ENCODE data around the gene HECTD2.
"Not testable (repeated sequence)": the region's sequence is repeated elsewhere in the genome, so short reads cannot be mapped to it uniquely, and the experiment has no call there.

Gene HECTD2

DNA sequence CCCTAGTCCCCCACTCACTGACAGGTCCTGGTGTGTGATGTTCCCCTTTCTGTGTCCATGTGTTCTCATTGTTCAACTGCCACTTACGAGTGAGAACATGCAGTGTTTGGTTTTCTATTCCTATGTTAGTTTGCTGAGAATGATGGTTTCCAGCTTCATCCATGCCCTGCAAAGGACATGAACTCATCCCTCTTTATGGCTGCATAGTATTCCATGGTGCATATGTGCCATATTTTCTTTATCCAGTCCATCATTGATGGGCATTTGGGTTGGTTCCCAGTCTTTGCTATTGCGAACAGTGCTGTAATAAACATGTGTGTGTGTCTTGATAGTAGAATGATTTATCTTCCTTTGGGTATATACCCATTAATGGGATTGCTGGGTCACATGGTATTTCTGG, 28.1 kb downstream of the HECTD2 start:
- WGBS, result 88% methylated on average over 2 of the region's 2 CpGs
- H3K9ac ChIP-seq (ENCODE audit: low read depth, low read length); H3K4me1 ChIP-seq (ENCODE audit: insufficient read depth, low read length); H3K27ac ChIP-seq (ENCODE audit: low read depth, low read length); H3K27me3 ChIP-seq (ENCODE audit: insufficient read depth, low read length); H3K9me3 ChIP-seq (ENCODE audit: insufficient read depth, low read depth, low read length); H3K4me3 ChIP-seq (ENCODE audit: low read length): not testable (repeated sequence)
- H3K36me3 ChIP-seq (ENCODE audit: insufficient read depth, low read length), result peaks cover 11% of the 10 kb centered on the region; the same call in 1 of the 2 replicates

DNA sequence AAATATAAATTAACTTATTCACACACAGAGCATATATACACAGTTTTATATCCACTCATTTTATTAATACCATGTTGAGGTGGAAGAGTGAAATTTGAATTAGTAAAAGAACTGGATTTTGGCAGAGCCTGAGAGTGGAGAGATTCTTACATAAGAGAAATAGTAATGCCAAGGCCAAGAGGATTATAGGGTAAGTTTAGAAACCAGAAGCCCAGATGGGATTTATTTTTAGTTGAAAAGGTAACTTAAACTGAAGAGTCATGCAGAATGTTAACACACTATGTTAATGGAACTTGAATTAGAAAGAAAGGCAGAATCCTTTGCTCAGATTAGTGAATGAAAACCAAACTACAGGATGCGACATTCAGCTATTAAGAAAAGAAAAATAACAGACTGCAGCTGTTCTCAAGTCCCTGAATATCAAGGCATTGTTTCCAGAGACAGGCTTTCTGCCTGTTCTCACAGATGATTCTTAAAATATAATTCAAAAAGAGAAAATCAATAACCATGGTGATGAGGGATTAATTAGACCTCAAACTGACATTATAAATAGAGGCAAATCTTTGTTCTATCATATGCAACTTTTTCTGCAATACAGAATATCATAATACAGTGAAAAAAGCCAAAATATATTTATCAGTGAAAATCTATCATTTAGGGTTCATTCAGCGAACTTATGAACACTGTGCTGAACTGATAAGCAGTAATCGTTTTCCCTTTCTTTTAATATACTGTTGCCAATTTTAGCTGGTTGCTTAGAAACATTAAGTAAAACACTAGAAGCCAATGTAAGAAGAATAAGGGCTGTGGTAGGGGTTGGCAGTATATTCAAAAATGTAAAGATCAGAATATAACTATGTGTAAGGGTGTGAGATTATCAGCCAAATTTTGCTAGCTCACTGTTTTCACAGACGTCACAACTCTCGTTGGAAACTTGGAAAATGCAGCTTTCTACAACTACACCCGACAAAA, 34.4 kb downstream of the HECTD2 start:
- Histone ChIP-seq H3K9ac (ENCODE audit: low read depth, low read length) (no peak overlapping the region), H3K27ac (ENCODE audit: low read depth, low read length) (no peak overlapping the region), H3K27me3 (ENCODE audit: insufficient read depth, low read length) (no peaks in the 10 kb centered on the region), H3K36me3 (ENCODE audit: insufficient read depth, low read length) (peaks cover 7% of the 10 kb centered on the region; the same call in 1 of the 2 replicates), H3K4me3 (ENCODE audit: low read length) (no peak overlapping the region), H3K9me3 (ENCODE audit: insufficient read depth, low read depth, low read length) (peaks cover 8% of the 10 kb centered on the region; the same call in 1 of the 2 replicates), H3K4me1 (ENCODE audit: insufficient read depth, low read length) (peaks cover 10% of the 10 kb centered on the region; the same call in 1 of the 2 replicates)
- WGBS, result 98% methylated on average over 6 of the region's 6 CpGs

DNA sequence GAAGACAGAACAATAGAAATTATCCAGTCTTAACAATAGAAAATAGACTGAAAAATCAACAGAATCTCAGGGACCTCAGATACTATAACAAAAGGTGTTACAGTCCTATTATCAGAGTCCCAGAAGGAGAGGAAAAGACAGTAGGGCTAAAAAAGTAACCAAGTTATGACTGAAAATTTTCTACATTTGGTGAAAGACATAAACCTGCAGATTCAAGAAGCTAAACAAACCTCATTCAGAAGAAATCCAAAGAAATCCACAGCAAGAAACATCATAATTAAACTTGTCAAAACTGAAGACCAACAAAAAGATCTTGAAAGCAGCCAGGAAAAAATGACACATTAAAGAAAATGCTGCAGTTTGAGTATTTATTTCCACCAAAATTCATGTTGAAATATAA, 41.9 kb downstream of the HECTD2 start:
- Histone ChIP-seq H3K4me3 (ENCODE audit: low read length) (no peak overlapping the region), H3K9ac (ENCODE audit: low read depth, low read length) (no peak overlapping the region), H3K9me3 (ENCODE audit: insufficient read depth, low read depth, low read length) (peaks cover 29% of the 10 kb centered on the region), H3K27me3 (ENCODE audit: insufficient read depth, low read length) (no peaks in the 10 kb centered on the region), H3K27ac (ENCODE audit: low read depth, low read length) (no peak overlapping the region), H3K4me1 (ENCODE audit: insufficient read depth, low read length) (no peaks in the 10 kb centered on the region), H3K36me3 (ENCODE audit: insufficient read depth, low read length) (no peaks in the 10 kb centered on the region)

DNA sequence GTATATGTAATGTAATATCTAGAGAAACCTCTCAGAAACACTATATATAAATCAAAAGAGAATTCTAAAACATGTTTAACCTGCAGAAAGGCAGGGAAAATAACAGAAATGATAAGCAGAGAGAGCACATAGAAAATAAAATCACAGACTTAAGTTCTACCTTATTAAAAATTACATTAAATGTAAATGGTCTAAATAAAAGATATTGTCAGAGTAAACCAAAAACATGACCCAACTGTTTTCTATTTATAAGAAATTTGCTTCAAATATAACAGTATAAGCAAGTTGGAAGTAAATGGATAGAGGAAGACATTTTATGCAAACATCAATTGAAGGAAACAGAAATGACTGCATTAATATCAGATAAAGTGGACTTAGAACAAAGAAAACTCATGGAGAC, 43.4 kb downstream of the HECTD2 start:
- Histone ChIP-seq H3K4me1 (ENCODE audit: insufficient read depth, low read length) (no peaks in the 10 kb centered on the region), H3K9me3 (ENCODE audit: insufficient read depth, low read depth, low read length) (peaks cover 29% of the 10 kb centered on the region)

DNA sequence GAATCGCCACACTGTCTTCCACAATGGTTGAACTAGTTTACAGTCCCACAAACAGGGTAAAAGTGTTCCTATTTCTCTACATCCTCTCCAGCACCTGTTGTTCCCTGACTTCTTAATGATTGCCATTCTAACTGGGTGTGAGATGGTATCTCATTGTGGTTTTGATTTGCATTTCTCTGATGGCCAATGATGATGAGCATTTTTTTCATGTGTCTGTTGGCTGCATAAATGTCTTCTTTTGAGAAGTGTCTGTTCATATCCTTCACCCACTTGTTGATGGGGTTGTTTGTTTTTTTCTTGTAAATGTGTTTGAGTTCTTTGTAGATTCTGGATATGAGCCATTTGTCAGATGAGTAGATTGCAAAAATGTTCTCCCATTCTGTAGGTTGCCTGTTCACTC, 45.0 kb downstream of the HECTD2 start:
- H3K9ac ChIP-seq (ENCODE audit: low read depth, low read length); H3K27ac ChIP-seq (ENCODE audit: low read depth, low read length); H3K4me1 ChIP-seq (ENCODE audit: insufficient read depth, low read length); H3K27me3 ChIP-seq (ENCODE audit: insufficient read depth, low read length); H3K4me3 ChIP-seq (ENCODE audit: low read length); H3K36me3 ChIP-seq (ENCODE audit: insufficient read depth, low read length): not testable (repeated sequence)
- 100% methylated on average over 1 of the region's 1 CpG for WGBS
- peaks cover 25% of the 10 kb centered on the region for H3K9me3 ChIP-seq (ENCODE audit: insufficient read depth, low read depth, low read length)

More for the DNA sequence above, 43.4 kb downstream of the HECTD2 start:
- Histone ChIP-seq H3K27ac (ENCODE audit: low read depth, low read length) (no peak overlapping the region), H3K27me3 (ENCODE audit: insufficient read depth, low read length) (no peaks in the 10 kb centered on the region), H3K4me3 (ENCODE audit: low read length) (no peak overlapping the region), H3K9ac (ENCODE audit: low read depth, low read length) (no peak overlapping the region), H3K36me3 (ENCODE audit: insufficient read depth, low read length) (no peaks in the 10 kb centered on the region)

DNA sequence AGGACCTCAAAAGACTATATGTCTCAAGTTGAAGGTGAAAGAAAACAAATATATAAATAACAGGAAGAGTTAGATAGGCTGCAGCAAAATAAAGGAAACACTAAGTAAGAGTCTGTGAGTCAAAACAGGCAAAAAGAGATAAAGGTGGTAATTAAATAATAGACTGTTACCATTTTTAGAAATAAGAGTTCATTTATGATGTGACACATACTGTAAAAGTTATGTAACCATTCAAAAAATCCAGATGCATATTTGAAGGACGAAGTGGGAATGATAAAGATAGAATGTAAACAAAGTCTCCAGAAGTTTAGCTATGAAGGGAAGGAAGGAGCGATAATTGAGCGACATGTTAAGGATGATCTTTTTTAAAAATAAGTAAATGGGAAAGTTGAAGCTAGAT, 50.5 kb downstream of the HECTD2 start:
- Histone ChIP-seq H3K27ac (ENCODE audit: low read depth, low read length) (no peak overlapping the region), H3K9ac (ENCODE audit: low read depth, low read length) (no peak overlapping the region), H3K4me1 (ENCODE audit: insufficient read depth, low read length) (no peaks in the 10 kb centered on the region), H3K27me3 (ENCODE audit: insufficient read depth, low read length) (no peaks in the 10 kb centered on the region), H3K4me3 (ENCODE audit: low read length) (no peak overlapping the region), H3K36me3 (ENCODE audit: insufficient read depth, low read length) (peaks cover 47% of the 10 kb centered on the region), H3K9me3 (ENCODE audit: insufficient read depth, low read depth, low read length) (peaks cover 3% of the 10 kb centered on the region; the same call in 1 of the 2 replicates)
- 94% methylated on average over 3 of the region's 3 CpGs for WGBS

DNA sequence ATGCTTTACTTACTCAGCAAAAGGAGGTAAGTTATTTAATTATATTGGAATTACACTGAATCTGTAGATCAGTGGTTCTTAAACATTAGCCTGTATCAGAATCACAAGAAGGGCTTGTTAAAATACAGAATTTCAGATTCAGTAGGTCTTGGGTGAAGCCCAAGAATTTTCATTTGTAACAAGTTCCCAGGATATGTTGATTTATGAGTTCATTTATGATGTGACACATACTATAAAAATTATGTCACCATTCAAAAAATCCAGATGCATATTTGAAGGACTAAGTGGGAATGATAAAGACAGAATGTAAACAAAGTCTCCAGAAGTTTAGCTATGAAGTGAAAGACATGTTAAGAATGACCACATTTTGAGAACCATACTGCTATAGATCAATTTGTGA, 52.3 kb downstream of the HECTD2 start:
- Histone ChIP-seq H3K4me3 (ENCODE audit: low read length) (no peak overlapping the region), H3K27ac (ENCODE audit: low read depth, low read length) (no peak overlapping the region), H3K36me3 (ENCODE audit: insufficient read depth, low read length) (peaks cover 62% of the 10 kb centered on the region), H3K9ac (ENCODE audit: low read depth, low read length) (no peak overlapping the region), H3K4me1 (ENCODE audit: insufficient read depth, low read length) (no peaks in the 10 kb centered on the region), H3K9me3 (ENCODE audit: insufficient read depth, low read depth, low read length) (peaks cover 11% of the 10 kb centered on the region; the same call in 1 of the 2 replicates), H3K27me3 (ENCODE audit: insufficient read depth, low read length) (no peaks in the 10 kb centered on the region)

DNA sequence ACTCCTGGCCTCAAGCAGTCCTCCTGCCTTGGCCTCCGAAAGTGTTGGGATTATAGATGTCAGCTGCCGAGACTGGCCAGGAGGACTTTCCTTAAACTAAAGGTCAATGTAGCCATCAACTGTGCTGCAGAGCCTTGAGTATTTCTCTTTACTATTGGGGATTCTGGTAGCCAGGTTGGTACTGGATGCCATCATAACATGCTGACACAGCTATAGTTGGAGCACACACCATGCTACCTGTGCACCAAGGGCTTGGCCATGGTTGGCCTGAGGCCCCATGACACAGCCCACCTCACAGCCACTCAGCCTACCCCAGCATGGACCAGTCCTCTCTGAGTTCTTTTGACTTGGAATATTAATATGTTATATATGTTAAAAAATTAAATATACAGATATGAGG, 54.4 kb downstream of the HECTD2 start:
- no peak overlapping the region for H3K27ac ChIP-seq (ENCODE audit: low read depth, low read length)
- H3K4me1 ChIP-seq (ENCODE audit: insufficient read depth, low read length), result no peaks in the 10 kb centered on the region
- no peak overlapping the region for H3K9ac ChIP-seq (ENCODE audit: low read depth, low read length)
- peaks cover 21% of the 10 kb centered on the region; the same call in 1 of the 2 replicates for H3K9me3 ChIP-seq (ENCODE audit: insufficient read depth, low read depth, low read length)
- WGBS, result 92% methylated on average over 2 of the region's 2 CpGs
- H3K27me3 ChIP-seq (ENCODE audit: insufficient read depth, low read length), result no peaks in the 10 kb centered on the region
- H3K4me3 ChIP-seq (ENCODE audit: low read length), result no peak overlapping the region
- peaks cover 68% of the 10 kb centered on the region for H3K36me3 ChIP-seq (ENCODE audit: insufficient read depth, low read length)

DNA sequence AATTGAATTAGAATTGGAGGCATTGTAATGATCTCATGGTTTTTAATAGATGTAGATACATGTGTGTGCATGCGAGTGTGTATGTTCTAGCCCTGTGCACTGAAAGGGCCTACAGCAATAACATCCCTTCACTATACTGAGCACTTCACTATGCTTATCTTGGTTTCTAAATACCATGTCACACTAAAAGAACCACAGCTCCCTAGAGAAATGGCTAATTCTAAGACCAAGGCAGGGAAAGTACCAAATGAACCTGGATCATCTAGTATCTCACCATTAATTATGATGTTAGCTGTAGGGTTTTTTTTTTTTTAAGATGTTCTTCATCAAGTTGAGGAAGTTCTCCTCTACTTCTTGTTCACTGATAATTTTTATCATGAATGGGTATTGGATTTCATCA, 55.1 kb downstream of the HECTD2 start:
- peaks cover 23% of the 10 kb centered on the region; the same call in 1 of the 2 replicates for H3K9me3 ChIP-seq (ENCODE audit: insufficient read depth, low read depth, low read length)
- 100% methylated on average over 1 of the region's 1 CpG for WGBS
- no peak overlapping the region for H3K27ac ChIP-seq (ENCODE audit: low read depth, low read length)
- no peak overlapping the region for H3K9ac ChIP-seq (ENCODE audit: low read depth, low read length)
- H3K36me3 ChIP-seq (ENCODE audit: insufficient read depth, low read length), result peaks cover 68% of the 10 kb centered on the region
- no peaks in the 10 kb centered on the region for H3K27me3 ChIP-seq (ENCODE audit: insufficient read depth, low read length)
- H3K4me3 ChIP-seq (ENCODE audit: low read length), result no peak overlapping the region
- H3K4me1 ChIP-seq (ENCODE audit: insufficient read depth, low read length), result no peaks in the 10 kb centered on the region

DNA sequence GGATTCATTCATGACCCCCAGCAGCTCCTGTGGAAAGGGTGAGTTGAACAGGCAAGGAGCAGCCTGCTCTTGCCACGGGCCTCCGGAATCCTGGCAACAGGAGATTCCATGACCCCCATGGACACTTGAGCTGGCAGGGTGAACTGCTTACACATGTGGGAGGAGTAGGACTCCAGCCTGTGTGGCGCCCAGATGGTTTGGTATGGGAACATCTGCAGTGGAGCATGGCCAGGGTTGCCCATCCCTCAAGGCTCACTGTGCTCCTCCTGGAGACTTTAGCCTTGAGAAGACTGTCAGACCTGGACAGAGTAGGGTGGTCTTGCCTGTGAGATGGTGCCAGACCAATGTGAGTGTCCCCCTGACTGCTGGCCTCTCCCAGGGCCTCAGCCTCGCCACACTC, 57.0 kb downstream of the HECTD2 start:
- 94% methylated on average over 4 of the region's 4 CpGs for WGBS
- Histone ChIP-seq H3K27me3 (ENCODE audit: insufficient read depth, low read length) (no peaks in the 10 kb centered on the region), H3K27ac (ENCODE audit: low read depth, low read length) (no peak overlapping the region), H3K36me3 (ENCODE audit: insufficient read depth, low read length) (peaks cover 52% of the 10 kb centered on the region), H3K9ac (ENCODE audit: low read depth, low read length) (no peak overlapping the region), H3K4me1 (ENCODE audit: insufficient read depth, low read length) (no peaks in the 10 kb centered on the region), H3K4me3 (ENCODE audit: low read length) (no peak overlapping the region), H3K9me3 (ENCODE audit: insufficient read depth, low read depth, low read length) (peaks cover 23% of the 10 kb centered on the region; the same call in 1 of the 2 replicates)

DNA sequence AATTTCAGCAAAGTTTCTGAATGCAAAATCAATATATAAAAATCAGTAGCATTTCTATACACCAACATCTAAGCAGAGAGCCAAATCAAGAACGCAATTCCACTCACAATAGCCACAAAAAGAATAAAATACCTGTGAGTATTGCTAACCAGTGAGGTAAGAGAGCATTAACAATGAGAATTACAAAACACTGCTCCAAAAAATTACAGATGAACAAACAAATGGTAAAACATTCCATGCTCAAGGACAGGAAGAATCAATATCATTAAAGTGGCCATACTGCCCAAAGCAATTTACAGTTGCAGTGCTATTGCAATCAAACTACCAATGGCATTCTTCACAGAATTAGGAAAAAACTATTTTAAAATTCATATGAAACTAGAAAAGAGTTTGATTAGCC, 61.5 kb downstream of the HECTD2 start:
- H3K9me3 ChIP-seq (ENCODE audit: insufficient read depth, low read depth, low read length), result peaks cover 16% of the 10 kb centered on the region; the same call in 1 of the 2 replicates
- WGBS, result 100% methylated on average over 1 of the region's 1 CpG

More for the DNA sequence above, 61.5 kb downstream of the HECTD2 start:
- no peak overlapping the region for H3K27ac ChIP-seq (ENCODE audit: low read depth, low read length)
- no peak overlapping the region for H3K4me3 ChIP-seq (ENCODE audit: low read length)
- H3K9ac ChIP-seq (ENCODE audit: low read depth, low read length), result no peak overlapping the region
- H3K27me3 ChIP-seq (ENCODE audit: insufficient read depth, low read length), result no peaks in the 10 kb centered on the region
- H3K36me3 ChIP-seq (ENCODE audit: insufficient read depth, low read length), result peaks cover 14% of the 10 kb centered on the region; the same call in 1 of the 2 replicates
- H3K4me1 ChIP-seq (ENCODE audit: insufficient read depth, low read length), result no peaks in the 10 kb centered on the region
